ENCODE results near the gene CRTC3. TPM values are rescaled to one million over a fixed set of nuclear protein-coding genes. Genes with fewer than 3 reads are reported as not detected.
"Not testable (repeated sequence)": the region's sequence is repeated elsewhere in the genome, so short reads cannot be mapped to it uniquely, and the experiment has no call there.

Gene CRTC3
- total RNA-seq, 2 experiments from 2014 or later: 86.0 to 89.3 TPM

DNA sequence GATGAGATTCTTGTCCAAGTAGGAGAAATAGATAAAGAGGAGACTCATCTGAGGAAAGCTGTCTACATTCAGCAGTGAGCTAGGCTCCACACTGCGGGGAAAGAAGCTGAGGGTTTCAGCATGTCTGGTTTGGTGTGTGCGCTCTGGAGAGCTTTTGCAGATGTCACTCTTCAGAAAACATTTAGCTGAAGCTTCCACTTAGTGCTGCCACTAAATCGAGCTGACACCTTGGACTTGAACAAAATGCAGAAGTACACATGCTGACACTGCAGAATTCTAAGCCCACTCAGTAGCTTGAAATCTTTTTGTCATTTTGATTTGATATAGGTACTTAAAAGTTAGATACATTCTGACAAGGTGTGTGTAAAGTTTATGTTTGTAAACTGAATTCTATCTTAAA lies 32.3 kb upstream of the CRTC3 start:
- Mint-ChIP-seq H3K4me3 (no peak overlapping the region), H3K27ac (no peak overlapping the region), H3K27me3 (no peaks in the 10 kb centered on the region), H3K9me3 (no peaks in the 10 kb centered on the region), H3K4me1 (peaks cover 3% of the 10 kb centered on the region), H3K36me3 (ENCODE audit: low read depth) (peaks cover 87% of the 10 kb centered on the region)
- no peak for DNase-seq
- ChIA-PET POLR2A (interaction anchor here (1.3 kb wide), 1 partner anchor 100 kb away, joined by 3 read pairs; no protein-coding TSS in a partner anchor), CTCF (interaction anchor here (1.1 to 1.5 kb wide), 3 partner anchors 107 to 204 kb away, joined by 3 to 7 read pairs (median 4); no protein-coding TSS in a partner anchor)

DNA sequence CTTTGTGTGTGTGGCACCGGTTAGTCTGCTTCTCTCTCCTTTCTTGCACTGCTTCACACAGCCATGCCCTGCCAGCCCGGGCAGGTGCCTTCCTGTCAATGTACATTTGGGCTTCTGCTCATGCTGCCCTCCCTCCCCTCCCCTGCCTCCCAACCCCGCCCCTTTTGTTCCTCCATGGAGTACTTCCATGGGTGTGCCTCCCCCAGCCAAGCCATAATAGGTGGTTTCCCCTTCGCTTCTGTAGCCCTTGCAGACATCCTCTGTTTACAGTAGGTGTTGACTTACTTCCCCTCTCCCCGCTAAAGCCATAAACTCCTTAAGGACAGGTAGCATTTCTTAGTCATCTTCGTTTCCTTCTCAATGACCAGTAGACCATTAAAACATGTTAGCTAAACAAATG lies 31.8 kb upstream of the CRTC3 start:
- peaks cover 3% of the 10 kb centered on the region for H3K4me1 Mint-ChIP-seq
- POLR2A ChIA-PET: interaction anchor here (1.3 kb wide), 1 partner anchor 100 kb away, joined by 3 read pairs; no protein-coding TSS in a partner anchor
- H3K4me3 Mint-ChIP-seq: no peak overlapping the region
- H3K27me3 Mint-ChIP-seq: no peaks in the 10 kb centered on the region
- H3K36me3 Mint-ChIP-seq (ENCODE audit: low read depth): peaks cover 86% of the 10 kb centered on the region
- CTCF ChIA-PET: interaction anchor here (0.6 to 1.5 kb wide), 4 partner anchors 107 to 552 kb away, joined by 3 to 7 read pairs (median 4); no protein-coding TSS in a partner anchor
- H3K27ac Mint-ChIP-seq: peak overlapping the region; percentile 50
- DNase-seq: no peak
- no peaks in the 10 kb centered on the region for H3K9me3 Mint-ChIP-seq

DNA sequence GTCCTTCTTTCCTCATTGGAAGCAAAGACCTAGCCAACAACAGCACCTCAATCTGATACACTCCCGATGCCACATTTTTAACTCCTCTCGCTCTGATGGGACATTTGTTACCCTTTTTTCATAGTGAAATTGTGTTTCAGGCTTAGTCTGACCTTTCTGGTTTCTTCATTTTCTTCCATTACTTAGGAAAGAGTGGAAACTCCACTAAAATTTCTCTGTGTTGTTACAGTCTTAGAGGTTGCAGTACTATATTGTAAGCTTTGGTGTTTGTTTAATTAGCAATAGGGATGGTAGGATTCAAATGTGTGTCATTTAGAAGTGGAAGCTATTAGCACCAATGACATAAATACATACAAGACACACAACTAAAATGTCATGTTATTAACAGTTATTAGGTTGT lies 29.6 kb upstream of the CRTC3 start:
- H3K36me3 Mint-ChIP-seq (ENCODE audit: low read depth): peaks cover 69% of the 10 kb centered on the region
- H3K27me3 Mint-ChIP-seq: no peaks in the 10 kb centered on the region
- H3K4me3 Mint-ChIP-seq: no peak overlapping the region
- DNase-seq: no peak
- peaks cover 2% of the 10 kb centered on the region for H3K4me1 Mint-ChIP-seq
- no peak overlapping the region for H3K27ac Mint-ChIP-seq
- ChIA-PET POLR2A (interaction anchor here (1.1 to 1.3 kb wide), 2 partner anchors 9 to 138 kb away, joined by 3 to 4 read pairs; no protein-coding TSS in a partner anchor), CTCF (interaction anchor here (0.9 to 2.0 kb wide), 3 partner anchors 10 to 103 kb away, joined by 3 to 6 read pairs (median 5); no protein-coding TSS in a partner anchor)
- no peaks in the 10 kb centered on the region for H3K9me3 Mint-ChIP-seq

DNA sequence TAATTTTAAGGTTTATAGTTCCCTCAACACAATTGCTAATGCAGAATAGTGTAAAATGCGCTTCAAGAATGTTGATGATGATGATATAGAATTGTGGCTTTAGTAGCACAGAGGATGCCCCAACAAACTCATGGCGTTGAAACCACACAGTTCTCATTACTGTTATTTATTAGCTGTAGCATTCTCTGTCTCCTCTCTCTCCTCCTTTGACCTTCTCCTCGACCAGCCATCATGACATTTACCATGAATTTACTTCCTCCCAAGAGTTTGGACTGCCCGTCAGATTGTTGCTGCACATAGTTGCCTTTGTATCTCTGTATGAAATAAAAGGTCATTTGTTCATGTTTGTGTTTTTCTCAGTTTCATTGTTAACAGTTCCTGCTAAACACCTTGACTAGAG lies 27.8 kb upstream of the CRTC3 start:
- Mint-ChIP-seq H3K4me3 (no peak overlapping the region), H3K4me1 (peaks cover 2% of the 10 kb centered on the region), H3K27ac (no peak overlapping the region), H3K27me3 (no peaks in the 10 kb centered on the region), H3K9me3 (no peaks in the 10 kb centered on the region), H3K36me3 (ENCODE audit: low read depth) (peaks cover 60% of the 10 kb centered on the region)
- DNase-seq: no peak
- CTCF ChIA-PET: interaction anchor here (1.2 to 1.5 kb wide), 4 partner anchors 102 to 384 kb away, joined by 3 to 5 read pairs (median 4); no protein-coding TSS in a partner anchor
- POLR2A ChIA-PET: interaction anchor here (0.5 kb wide), 1 partner anchor 35 kb away, joined by 3 read pairs; no protein-coding TSS in a partner anchor

DNA sequence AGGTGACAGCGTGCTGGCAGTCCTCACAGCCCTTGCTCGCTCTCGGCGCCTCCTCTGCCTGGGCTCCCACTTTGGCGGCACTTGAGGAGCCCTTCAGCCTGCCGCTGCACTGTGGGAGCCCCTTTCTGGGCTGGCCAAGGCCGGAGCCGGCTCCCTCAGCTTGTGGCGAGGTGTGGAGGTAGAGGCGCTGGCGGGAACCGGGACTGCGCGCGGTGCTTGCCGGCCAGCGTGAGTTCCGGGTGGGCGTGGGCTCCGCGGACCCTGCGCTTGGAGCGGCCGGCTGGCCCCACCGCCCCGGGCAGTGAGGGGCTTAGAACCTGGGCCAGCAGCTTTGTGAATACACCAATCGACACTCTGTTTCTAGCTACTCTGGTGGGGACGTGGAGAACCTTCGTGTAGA lies 18.9 kb upstream of the CRTC3 start:
- H3K27ac Mint-ChIP-seq; H3K4me1 Mint-ChIP-seq; H3K4me3 Mint-ChIP-seq; H3K36me3 Mint-ChIP-seq (ENCODE audit: low read depth); H3K9me3 Mint-ChIP-seq; H3K27me3 Mint-ChIP-seq; DNase-seq: not testable (repeated sequence)
- ChIA-PET POLR2A (interaction anchor here (1.2 kb wide), 1 partner anchor 277 kb away, joined by 3 read pairs; the partner anchor contains the start of gene GDPGP1), CTCF (interaction anchor here (1.3 kb wide), 1 partner anchor 16 kb away, joined by 3 read pairs; no protein-coding TSS in a partner anchor)

DNA sequence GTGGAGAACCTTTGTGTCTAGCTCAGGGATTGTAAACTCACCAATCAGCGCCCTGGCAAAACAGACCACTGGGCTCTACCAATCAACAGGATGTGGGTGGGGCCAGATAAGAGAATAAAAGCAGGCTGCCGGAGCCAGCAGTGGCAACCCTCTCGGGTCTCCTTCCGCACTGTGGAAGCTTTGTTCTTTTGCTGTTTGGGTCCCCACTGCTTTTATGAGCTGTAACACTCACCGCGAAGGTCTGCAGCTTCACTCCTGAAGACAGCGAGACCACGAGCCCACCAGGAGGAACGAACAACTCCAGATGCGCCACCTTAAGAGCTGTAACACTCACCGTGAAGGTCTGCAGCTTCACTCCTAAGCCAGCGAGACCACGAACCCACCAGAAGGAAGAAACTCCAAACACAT lies 18.5 kb upstream of the CRTC3 start:
- H3K27me3 Mint-ChIP-seq; H3K27ac Mint-ChIP-seq; H3K4me1 Mint-ChIP-seq; H3K9me3 Mint-ChIP-seq; H3K36me3 Mint-ChIP-seq (ENCODE audit: low read depth): not testable (repeated sequence)
- DNase-seq: peak; percentile 26
- peak overlapping the region; percentile 35 for H3K4me3 Mint-ChIP-seq
- CTCF ChIA-PET: interaction anchor here (1.3 kb wide), 2 partner anchors 15 to 28 kb away, joined by 3 to 4 read pairs; no protein-coding TSS in a partner anchor
- POLR2A ChIA-PET: interaction anchor here (1.2 kb wide), 1 partner anchor 277 kb away, joined by 3 read pairs; the partner anchor contains the start of gene GDPGP1

DNA sequence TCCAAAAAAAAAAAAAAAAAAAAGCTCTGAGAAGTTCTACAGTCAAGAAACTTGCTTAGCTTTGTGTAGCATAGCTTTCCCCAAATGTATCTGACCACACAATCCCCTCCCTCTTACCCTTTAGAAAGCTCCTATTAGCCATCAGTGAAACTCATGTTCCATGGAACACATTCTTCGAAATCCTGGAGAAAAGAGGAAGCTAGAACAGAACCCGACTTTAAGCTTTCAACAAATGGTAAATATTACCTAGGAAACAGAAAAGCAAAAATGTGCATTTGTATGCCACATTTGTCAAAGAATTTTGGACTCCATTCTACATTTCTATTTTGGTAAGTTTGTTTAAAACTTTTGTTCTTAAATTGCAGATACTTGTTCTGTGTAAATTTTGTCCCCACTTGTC lies 17.4 kb upstream of the CRTC3 start:
- no peak for DNase-seq
- POLR2A ChIA-PET: interaction anchor here (0.7 to 1.5 kb wide), 3 partner anchors 28 to 296 kb away, joined by 3 to 4 read pairs (median 3); partner anchors contain the start of gene GDPGP1
- Mint-ChIP-seq H3K36me3 (ENCODE audit: low read depth) (peaks cover 8% of the 10 kb centered on the region), H3K4me1 (peaks cover 9% of the 10 kb centered on the region), H3K27ac (no peak overlapping the region), H3K27me3 (no peaks in the 10 kb centered on the region), H3K9me3 (peaks cover 2% of the 10 kb centered on the region), H3K4me3 (no peak overlapping the region)
- CTCF ChIA-PET: interaction anchor here (0.8 to 1.3 kb wide), 2 partner anchors 22 to 27 kb away, joined by 3 to 4 read pairs; no protein-coding TSS in a partner anchor

DNA sequence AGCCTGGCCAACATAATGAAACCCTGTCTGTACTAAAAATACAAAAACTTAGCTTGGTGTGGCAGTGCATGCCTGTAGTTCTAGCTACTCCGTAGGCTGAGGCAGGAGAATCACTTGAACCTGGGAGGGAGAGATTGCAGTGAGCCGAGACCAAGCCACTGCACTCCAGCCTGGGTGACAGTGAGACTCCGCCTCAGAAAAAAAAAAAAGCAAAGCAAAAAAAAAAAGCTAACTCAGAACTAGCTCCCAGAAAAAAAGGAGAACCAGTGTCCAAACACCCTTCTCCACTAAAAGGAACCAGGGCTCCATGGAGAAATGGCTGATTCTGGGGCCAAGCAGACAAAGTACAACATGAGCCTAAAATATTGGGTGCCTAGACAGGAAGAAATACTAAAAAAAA lies 16.7 kb upstream of the CRTC3 start:
- Mint-ChIP-seq H3K27me3 (no peaks in the 10 kb centered on the region), H3K27ac (no peak overlapping the region), H3K4me1 (peaks cover 9% of the 10 kb centered on the region), H3K36me3 (ENCODE audit: low read depth) (peaks cover 8% of the 10 kb centered on the region), H3K9me3 (peaks cover 2% of the 10 kb centered on the region), H3K4me3 (no peak overlapping the region)
- POLR2A ChIA-PET: interaction anchor here (1.1 to 1.5 kb wide), 3 partner anchors 27 to 113 kb away, joined by 3 read pairs; no protein-coding TSS in a partner anchor
- no peak for DNase-seq
- CTCF ChIA-PET: no interaction called here

DNA sequence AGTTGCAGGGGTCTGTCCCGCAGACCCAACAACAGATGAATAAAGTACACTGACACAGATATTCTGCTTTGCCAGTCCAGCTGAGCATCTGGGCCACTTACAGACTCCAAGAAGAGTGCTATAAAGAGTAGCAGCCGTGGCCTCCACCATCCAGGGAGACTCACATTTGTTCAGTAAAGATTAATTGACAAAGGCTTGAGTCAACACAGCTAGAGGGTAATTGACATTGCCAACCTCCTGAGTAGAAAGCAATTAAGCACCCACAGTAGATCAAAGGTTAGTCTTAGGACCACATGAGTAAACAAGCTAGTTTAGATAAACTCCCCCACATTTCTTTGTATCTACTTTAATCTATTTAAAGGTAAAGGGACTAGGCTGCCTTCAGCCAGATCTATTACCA lies 16.3 kb upstream of the CRTC3 start:
- DNase-seq: no peak
- peaks cover 9% of the 10 kb centered on the region for H3K4me1 Mint-ChIP-seq

DNA sequence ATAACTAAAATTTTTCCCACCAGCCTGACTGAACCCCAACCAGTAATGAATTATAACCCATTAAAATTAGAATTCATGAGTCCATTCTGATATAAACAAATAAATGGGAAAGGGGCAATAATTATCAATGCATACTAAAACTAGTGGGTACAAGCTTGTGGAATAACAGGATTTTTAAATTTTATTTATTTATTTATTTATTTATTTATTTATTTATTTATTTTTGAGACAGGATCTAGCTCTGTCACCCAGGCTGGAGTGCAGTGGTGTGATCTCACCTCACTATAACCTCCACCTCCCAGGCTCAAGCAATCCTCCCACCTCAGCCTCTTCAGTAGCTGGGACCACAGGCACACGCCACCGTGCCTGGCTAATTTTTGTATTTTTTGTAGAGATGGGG lies 15.8 kb upstream of the CRTC3 start:
- not testable (repeated sequence) for DNase-seq; H3K27ac Mint-ChIP-seq; H3K4me3 Mint-ChIP-seq; H3K27me3 Mint-ChIP-seq; H3K36me3 Mint-ChIP-seq (ENCODE audit: low read depth); H3K4me1 Mint-ChIP-seq; H3K9me3 Mint-ChIP-seq
- POLR2A ChIA-PET: interaction anchor here (1.1 to 1.4 kb wide), 2 partner anchors 91 to 112 kb away, joined by 3 read pairs; no protein-coding TSS in a partner anchor
- CTCF ChIA-PET: interaction anchor here (0.7 kb wide), 1 partner anchor 203 kb away, joined by 3 read pairs; the partner anchor contains the start of gene BLM

More for the DNA sequence above, 16.3 kb upstream of the CRTC3 start:
- Mint-ChIP-seq H3K36me3 (ENCODE audit: low read depth) (peaks cover 8% of the 10 kb centered on the region), H3K27me3 (no peaks in the 10 kb centered on the region), H3K4me3 (no peak overlapping the region), H3K9me3 (peaks cover 2% of the 10 kb centered on the region), H3K27ac (no peak overlapping the region)
- CTCF ChIA-PET: interaction anchor here (0.7 kb wide), 1 partner anchor 203 kb away, joined by 3 read pairs; the partner anchor contains the start of gene BLM
- POLR2A ChIA-PET: interaction anchor here (1.1 to 1.5 kb wide), 3 partner anchors 27 to 113 kb away, joined by 3 read pairs; no protein-coding TSS in a partner anchor

DNA sequence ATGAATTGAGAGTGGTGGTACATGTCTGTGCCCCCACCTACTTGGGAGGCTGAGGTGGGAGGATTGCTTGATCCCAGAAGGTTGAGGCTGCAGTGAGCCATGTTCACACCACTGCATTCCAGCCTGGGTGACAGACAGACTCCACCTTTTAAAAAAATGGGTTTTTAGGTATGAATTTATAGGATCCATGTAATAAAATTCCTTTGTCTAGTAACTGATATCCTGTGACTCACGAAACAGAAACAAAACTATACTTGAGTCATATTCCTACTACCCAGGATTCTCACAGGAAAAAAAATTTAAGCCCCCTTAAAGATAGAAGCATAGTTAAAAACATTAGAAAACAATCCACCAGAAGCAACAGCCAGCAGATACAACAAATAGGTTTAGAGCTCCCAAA lies 10.0 kb upstream of the CRTC3 start:
- Mint-ChIP-seq H3K27me3 (no peaks in the 10 kb centered on the region), H3K9me3 (no peaks in the 10 kb centered on the region), H3K4me1 (peaks cover 16% of the 10 kb centered on the region), H3K36me3 (ENCODE audit: low read depth) (no peaks in the 10 kb centered on the region), H3K4me3 (no peak overlapping the region), H3K27ac (no peak overlapping the region)
- ChIA-PET POLR2A (interaction anchor here (0.7 to 1.1 kb wide), 2 partner anchors 11 to 15 kb away, joined by 3 to 4 read pairs; partner anchors contain the start of gene CRTC3), CTCF (interaction anchor here (0.9 to 1.2 kb wide), 3 partner anchors 10 to 200 kb away, joined by 3 read pairs; no protein-coding TSS in a partner anchor)
- DNase-seq: no peak

DNA sequence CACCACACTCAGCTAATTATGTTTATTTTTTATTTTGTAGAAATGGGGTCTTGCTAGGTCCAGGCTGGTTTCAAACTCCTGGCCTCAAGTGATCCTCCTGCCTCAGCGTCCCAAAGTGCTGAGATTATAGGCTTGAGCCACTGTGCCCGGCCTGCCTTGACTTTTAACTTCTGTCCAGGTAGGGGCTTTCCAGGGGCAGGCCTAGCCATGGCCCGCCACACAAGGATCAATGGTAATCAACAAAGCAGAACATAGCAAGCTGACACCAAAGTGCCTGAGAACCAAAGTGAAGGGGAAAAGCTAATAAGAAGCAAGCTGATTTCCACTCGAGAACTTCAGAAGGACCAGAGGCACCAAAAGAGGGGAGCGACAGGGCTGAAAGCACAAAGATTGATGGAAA lies 9.4 kb upstream of the CRTC3 start:
- ChIA-PET POLR2A (interaction anchor here (0.7 to 1.3 kb wide), 3 partner anchors 10 to 19 kb away, joined by 3 to 4 read pairs (median 4); partner anchors contain the start of gene CRTC3), CTCF (interaction anchor here (0.6 to 1.7 kb wide), 4 partner anchors 11 to 365 kb away, joined by 3 to 8 read pairs (median 3); no protein-coding TSS in a partner anchor)
- no peaks in the 10 kb centered on the region for H3K36me3 Mint-ChIP-seq (ENCODE audit: low read depth)
- H3K4me3 Mint-ChIP-seq: no peak overlapping the region
- peaks cover 20% of the 10 kb centered on the region for H3K4me1 Mint-ChIP-seq
- no peaks in the 10 kb centered on the region for H3K27me3 Mint-ChIP-seq
- DNase-seq: no peak
- H3K27ac Mint-ChIP-seq: no peak overlapping the region
- H3K9me3 Mint-ChIP-seq: no peaks in the 10 kb centered on the region

DNA sequence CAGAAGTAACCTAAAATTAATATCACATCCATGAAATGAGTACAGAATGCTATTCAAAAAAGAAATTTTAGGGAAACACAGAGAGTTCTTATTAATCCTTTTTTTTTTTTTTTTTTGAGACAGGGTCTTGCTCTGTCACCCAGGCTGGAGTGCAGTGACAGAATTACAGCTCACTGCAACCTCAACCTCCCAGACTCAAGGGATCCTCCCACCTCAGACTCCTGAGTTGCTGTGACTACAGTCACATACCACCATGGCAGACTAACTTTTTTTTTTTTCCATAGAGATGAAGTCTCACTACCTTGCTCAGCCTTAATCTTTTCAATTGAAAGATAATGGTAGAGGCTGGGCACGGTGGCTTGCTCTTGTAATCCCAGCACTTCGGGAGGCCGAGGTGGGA lies 6.3 kb upstream of the CRTC3 start:
- Mint-ChIP-seq H3K36me3 (ENCODE audit: low read depth) (no peaks in the 10 kb centered on the region), H3K27me3 (no peaks in the 10 kb centered on the region), H3K4me1 (peaks cover 19% of the 10 kb centered on the region), H3K4me3 (no peak overlapping the region), H3K27ac (no peak overlapping the region), H3K9me3 (no peaks in the 10 kb centered on the region)
- DNase-seq: no peak
- ChIA-PET CTCF (no interaction called here), POLR2A (interaction anchor here (0.7 kb wide), 1 partner anchor 194 kb away, joined by 3 read pairs; no protein-coding TSS in a partner anchor)

All from activated CD4-positive, alpha-beta memory T cell treated with anti-CD3 and anti-CD28 coated beads, Interleukin-2, amount 10 ng/mL, durations not matched to agents 7 days and 5 days (primary cell).